ENCODE data around the gene PRDM13. TPM values are rescaled to one million over a fixed set of nuclear protein-coding genes. Genes with fewer than 3 reads are reported as not detected.

The PRDM13 gene
- total RNA-seq, 1 experiment from 2014 or later: not detected

DNA sequence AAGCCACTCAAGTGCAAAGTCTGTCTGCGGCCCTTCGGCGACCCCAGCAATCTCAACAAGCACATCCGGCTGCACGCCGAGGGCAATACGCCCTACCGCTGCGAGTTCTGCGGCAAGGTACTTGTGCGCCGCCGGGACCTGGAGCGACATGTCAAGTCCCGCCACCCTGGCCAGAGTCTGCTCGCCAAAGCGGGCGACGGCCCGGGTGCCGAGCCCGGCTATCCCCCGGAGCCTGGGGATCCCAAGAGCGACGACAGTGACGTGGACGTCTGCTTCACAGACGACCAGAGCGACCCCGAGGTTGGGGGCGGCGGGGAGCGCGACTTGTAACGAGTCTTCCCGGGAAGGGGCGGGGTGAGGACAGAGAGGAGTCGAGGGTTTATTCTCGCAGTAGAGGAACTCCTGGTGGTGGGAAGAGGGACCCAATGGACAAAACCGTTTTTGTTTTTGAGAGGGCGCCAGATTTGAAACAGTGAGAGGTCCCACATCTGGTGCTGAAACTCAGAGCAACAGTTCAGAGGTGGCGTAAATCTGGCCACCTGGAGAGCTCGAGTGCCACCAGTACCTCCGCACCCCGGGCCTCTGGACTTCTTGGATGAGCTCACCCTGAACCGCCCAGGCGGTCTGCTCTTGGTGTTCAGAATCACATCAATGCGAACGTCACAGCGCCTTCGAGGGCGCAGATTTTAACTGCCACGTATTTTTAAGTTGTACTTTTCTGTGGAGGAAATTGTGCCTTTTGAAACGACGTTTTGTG, 8.0 kb downstream of the PRDM13 start:
- H2AFZ ChIP-seq (ENCODE audit: low read depth, low read length, poor library complexity, severe bottlenecking): no peak overlapping the region
- no peaks in the 10 kb centered on the region for H3K9me3 ChIP-seq (ENCODE audit: control insufficient read depth in 1 of 2, insufficient read depth in 1 of 2, low read depth in 1 of 2, low read length in 2 of 2)
- H3K9ac ChIP-seq (ENCODE audit: low read length): no peak overlapping the region
- ChIA-PET POLR2A (no interaction called here), CTCF (no interaction called here), RAD21 (ENCODE audit: low non-redundant PET in 1 of 2, low total read pairs in 2 of 2, uncharacterized antibody in 2 of 2, unreplicated experiment in 2 of 2) (no interaction called here)
- H4K20me1 ChIP-seq (ENCODE audit: insufficient read depth): no peaks in the 10 kb centered on the region
- H3K4me3 ChIP-seq (replicated peaks in 1 of 2; ENCODE audit: low read depth in 1 of 2, low read length in 2 of 2): no peak overlapping the region
- BruUV-seq (replicated peaks): no TSS peak
- ATAC-seq (no peak), DNase-seq (ENCODE audit: low read depth, low spot score) (no peak)
- no peaks in the 10 kb centered on the region for H3K79me2 ChIP-seq (ENCODE audit: insufficient read depth, low read length)
- TF ChIP-seq, protein P1, sequence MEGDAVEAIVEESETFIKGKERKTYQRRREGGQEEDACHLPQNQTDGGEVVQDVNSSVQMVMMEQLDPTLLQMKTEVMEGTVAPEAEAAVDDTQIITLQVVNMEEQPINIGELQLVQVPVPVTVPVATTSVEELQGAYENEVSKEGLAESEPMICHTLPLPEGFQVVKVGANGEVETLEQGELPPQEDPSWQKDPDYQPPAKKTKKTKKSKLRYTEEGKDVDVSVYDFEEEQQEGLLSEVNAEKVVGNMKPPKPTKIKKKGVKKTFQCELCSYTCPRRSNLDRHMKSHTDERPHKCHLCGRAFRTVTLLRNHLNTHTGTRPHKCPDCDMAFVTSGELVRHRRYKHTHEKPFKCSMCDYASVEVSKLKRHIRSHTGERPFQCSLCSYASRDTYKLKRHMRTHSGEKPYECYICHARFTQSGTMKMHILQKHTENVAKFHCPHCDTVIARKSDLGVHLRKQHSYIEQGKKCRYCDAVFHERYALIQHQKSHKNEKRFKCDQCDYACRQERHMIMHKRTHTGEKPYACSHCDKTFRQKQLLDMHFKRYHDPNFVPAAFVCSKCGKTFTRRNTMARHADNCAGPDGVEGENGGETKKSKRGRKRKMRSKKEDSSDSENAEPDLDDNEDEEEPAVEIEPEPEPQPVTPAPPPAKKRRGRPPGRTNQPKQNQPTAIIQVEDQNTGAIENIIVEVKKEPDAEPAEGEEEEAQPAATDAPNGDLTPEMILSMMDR (IDR thresholded peaks at IDR 0.05 in 2 of 3, conservative IDR thresholded peaks at IDR 0.05 in 1 of 3; ENCODE audit: borderline replicate concordance in 1 of 3, insufficient read depth in 1 of 3, low read depth in 2 of 3, low read length in 2 of 3): no peak
- TF ChIP-seq ZBTB33 (IDR thresholded peaks at IDR 0.05; ENCODE audit: extremely low read depth, insufficient replicate concordance, low read length): no peak
- TF ChIP-seq YY1 (IDR thresholded peaks at IDR 0.05; ENCODE audit: extremely low read depth, insufficient replicate concordance, low read depth, low read length): no peak
- no peak for TF ChIP-seq POLR2A (IDR thresholded peaks at IDR 0.05; ENCODE audit: borderline replicate concordance, extremely low read depth, insufficient read depth, insufficient read length)
- TF ChIP-seq ZNF274 (IDR thresholded peaks at IDR 0.05; ENCODE audit: low read depth, low read length): no peak
- TF ChIP-seq ATF3 (IDR thresholded peaks at IDR 0.05): no peak
- TF ChIP-seq RAD21 (IDR thresholded peaks at IDR 0.05; ENCODE audit: low read depth): no peak
- no peak for TF ChIP-seq REST (IDR thresholded peaks at IDR 0.05; ENCODE audit: low read depth)
- TF ChIP-seq TCF7L2 (IDR thresholded peaks at IDR 0.05; ENCODE audit: borderline replicate concordance, extremely low read depth, insufficient read depth, insufficient read length): no peak
- TF ChIP-seq CBX3 (IDR thresholded peaks at IDR 0.05; ENCODE audit: low read depth): no peak
- TF ChIP-seq ELF1 (IDR thresholded peaks at IDR 0.05; ENCODE audit: borderline replicate concordance, low read depth): no peak
- TF ChIP-seq SP1 (IDR thresholded peaks at IDR 0.05; ENCODE audit: low read depth): no peak
- TF ChIP-seq MAX (IDR thresholded peaks at IDR 0.05): no peak
- no peak for TF ChIP-seq FOSL1 (IDR thresholded peaks at IDR 0.05; ENCODE audit: low read depth)
- no peak for TF ChIP-seq SIN3A (IDR thresholded peaks at IDR 0.05; ENCODE audit: low read depth)
- no peak for TF ChIP-seq JUND (IDR thresholded peaks at IDR 0.05)
- no peak for TF ChIP-seq SRF (IDR thresholded peaks at IDR 0.05; ENCODE audit: low read depth)
- TF ChIP-seq CEBPB (IDR thresholded peaks at IDR 0.05; ENCODE audit: low read depth): no peak
- TF ChIP-seq ZFX (IDR thresholded peaks at IDR 0.05): no peak
- TF ChIP-seq POLR2AphosphoS5 (IDR thresholded peaks at IDR 0.05; ENCODE audit: low read depth, low read length): no peak
- no peaks in the 10 kb centered on the region for H3K36me3 ChIP-seq (ENCODE audit: control insufficient read depth in 1 of 2, insufficient read depth in 2 of 2, low read length in 2 of 2)
- no peak overlapping the region for H3K4me2 ChIP-seq (ENCODE audit: low read length)
- H3K27ac ChIP-seq (ENCODE audit: low read depth, low read length): no peak overlapping the region
- intact Hi-C loops (cut with micrococcal nuclease): no loop called here
- H3K9me2 ChIP-seq (ENCODE audit: insufficient read depth): no peaks in the 10 kb centered on the region
- H3K27me3 ChIP-seq (ENCODE audit: insufficient read depth, low read length): peaks cover 15% of the 10 kb centered on the region; the same call in 1 of the 2 replicates
- H3K4me1 ChIP-seq (ENCODE audit: control insufficient read depth in 1 of 2, insufficient read depth in 2 of 2, low read length in 2 of 2): no peaks in the 10 kb centered on the region
